Stomach (tissue), 9 donors: ENCODE results near the gene HTR6. TPM values are rescaled to one million over a fixed set of nuclear protein-coding genes. Genes with fewer than 3 reads are reported as not detected.

ENCODE experiments used
- DNase-seq, 2 donors: peaks; one replicate each; pipeline versions ENCODE4 v3.0.0 to v3.0.0-alpha.2; 2013 to 2019
- H3K27ac ChIP-seq, 5 donors: fragments of 200-600 bp in 4 of 5; sonication (generic) in 4 of 5; one replicate each; pipeline ENCODE4 v1.5.1; 2013 to 2019; ENCODE audit warnings: mild to moderate bottlenecking in 1 of 5, moderate library complexity in 1 of 5
- H3K27me3 ChIP-seq, 3 donors: fragments of 200-600 bp; sonication (generic); one replicate each; pipeline ENCODE4 v1.5.1; 2017 to 2019; ENCODE audit warnings: mixed run types in 1 of 3
- H3K36me3 ChIP-seq, 4 donors: fragments of 200-600 bp; sonication (generic); 1 replicate in 3 of 4; 2 replicates in 1 of 4; pipeline ENCODE4 v1.5.1; 2016 to 2019
- H3K4me1 ChIP-seq, 4 donors: fragments of 200-600 bp; sonication (generic); one replicate each; pipeline ENCODE4 v1.5.1; 2016 to 2019
- H3K4me3 ChIP-seq, 4 donors: fragments of 200-600 bp; sonication (generic) in 3 of 4; one replicate each; pipeline ENCODE4 v1.5.1; 2016 to 2019; ENCODE audit warnings: mild to moderate bottlenecking in 1 of 4
- H3K9me3 ChIP-seq, 4 donors: fragments of 200-600 bp; sonication (generic); one replicate each; pipeline ENCODE4 v1.5.1; 2016 to 2019
- CTCF ChIP-seq, 7 experiments: fragments of 450-650 bp in 4 of 7; fragments of 200-600 bp in 3 of 7; sonication (generic) in 3 of 7; IDR thresholded peaks; one replicate each; pipeline ENCODE4 v1.5.1; 2016 to 2019; ENCODE audit warnings: antibody characterized with exemption in 7 of 7, control low read depth in 2 of 7, mild to moderate bottlenecking in 1 of 7
- EP300 ChIP-seq: sonication (generic); formaldehyde crosslinking; IDR thresholded peaks from one replicate; pipeline ENCODE4 v1.6.1; 2017; ENCODE audit warnings: antibody characterized with exemption
- POLR2A ChIP-seq, 4 donors: fragments of 450-650 bp; IDR thresholded peaks; one replicate each; pipeline ENCODE4 v1.6.1; 2016; ENCODE audit warnings: antibody characterized with exemption in 4 of 4, control low read depth in 2 of 4, mild to moderate bottlenecking in 1 of 4, moderate library complexity in 1 of 4
- POLR2AphosphoS5 ChIP-seq, 3 donors: sonication (generic); formaldehyde crosslinking; IDR thresholded peaks; one replicate each; pipeline ENCODE4 v1.6.1; 2016; ENCODE audit warnings: antibody characterized with exemption in 3 of 3
- WGBS, 5 donors: extraction: QIAGEN DNeasy Blood & Tissue Kit in 3 of 5; methylation state at CpG; one replicate each; pipeline versions ENCODE4 v1.1.5 to v1.1.7; 2013 to 2018; 5-methylcytosine and 5-hydroxymethylcytosine counted together
- intact Hi-C: fragments of 100-400 bp; cut with DNase I; formaldehyde crosslinking; loops from one replicate; pipeline ENCODE4 v1.15.1; 2023; ENCODE audit warnings: low total_unique reads
- polyA plus RNA-seq, 3 donors: library from polyadenylated mRNA; stranded (reverse); fragments of 200-250 nt; gene quantifications; one replicate each; pipeline ENCODE4 v1.2.3, GENCODE V29; 2013
- total RNA-seq, 5 donors: library from RNA; depleted of rRNA; stranded (reverse); fragments of >200 nt; gene quantifications; one replicate each; pipeline versions ENCODE4 v1.1.0 to v1.2.3, GENCODE V29; 2014 to 2016
- donor health status: healthy with polysubstance abuse.
- donor health status: Bipolar disorder and iron deficiency.
- donor health status: healthy.

HTR6 gene
- total and polyA plus RNA-seq, 8 donors, result not detected

GRCh38 chr1:19680644-19681043 is 16.0 kb downstream of the HTR6 start:
- Histone ChIP-seq H3K4me1 (no peaks in the 10 kb centered on the region), H3K27ac (no peak overlapping the region), H3K36me3 (peaks cover 0 to 43% (median 27%) of the 10 kb centered on the region in 4 donors), H3K9me3 (no peaks in the 10 kb centered on the region), H3K4me3 (no peak overlapping the region), H3K27me3 (peaks cover 0 to 6% (median 0%) of the 10 kb centered on the region in 3 donors)
- 73 to 92% (median 82%) methylated on average over 4 to 7 of the region's 7 CpGs for WGBS, 5 donors
- no peak for DNase-seq
- intact Hi-C loops, result no loop called here
- no peak for TF ChIP-seq POLR2AphosphoS5 (IDR thresholded peaks at IDR 0.05)
- TF ChIP-seq POLR2A (IDR thresholded peaks at IDR 0.05), result no peak
- no peak for TF ChIP-seq EP300
- TF ChIP-seq CTCF (IDR thresholded peaks at IDR 0.05), result no peak

GRCh38 chr1:19682257-19682656 is 17.6 kb downstream of the HTR6 start:
- no peaks in the 10 kb centered on the region for H3K4me1 ChIP-seq
- peaks cover 0 to under 1% (median under 1%) of the 10 kb centered on the region in 4 donors for H3K9me3 ChIP-seq
- intact Hi-C loops, result no loop called here
- H3K4me3 ChIP-seq, result no peak overlapping the region
- no peaks in the 10 kb centered on the region for H3K27me3 ChIP-seq
- no peak for DNase-seq
- 85 to 98% (median 90%) methylated on average over 3 of the region's 3 CpGs for WGBS, 5 donors
- TF ChIP-seq POLR2A (IDR thresholded peaks at IDR 0.05) (no peak), EP300 (no peak), POLR2AphosphoS5 (IDR thresholded peaks at IDR 0.05) (no peak), CTCF (IDR thresholded peaks at IDR 0.05) (no peak)
- H3K36me3 ChIP-seq, result peaks cover 4 to 59% (median 39%) of the 10 kb centered on the region in 4 donors
- no peak overlapping the region for H3K27ac ChIP-seq

GRCh38 chr1:19682901-19683300 is 18.2 kb downstream of the HTR6 start:
- peaks cover 0 to 7% (median 2%) of the 10 kb centered on the region in 4 donors for H3K9me3 ChIP-seq
- H3K36me3 ChIP-seq, result peaks cover 10 to 65% (median 45%) of the 10 kb centered on the region in 4 donors
- no peaks in the 10 kb centered on the region for H3K4me1 ChIP-seq
- intact Hi-C loops, result no loop called here
- no peaks in the 10 kb centered on the region for H3K27me3 ChIP-seq
- TF ChIP-seq EP300 (no peak), POLR2A (IDR thresholded peaks at IDR 0.05) (no peak), CTCF (IDR thresholded peaks at IDR 0.05) (no peak), POLR2AphosphoS5 (IDR thresholded peaks at IDR 0.05) (no peak)
- H3K4me3 ChIP-seq, result no peak overlapping the region
- DNase-seq, result no peak
- 59 to 86% (median 78%) methylated on average over 4 to 7 of the region's 7 CpGs for WGBS, 5 donors
- H3K27ac ChIP-seq, result no peak overlapping the region

GRCh38 chr1:19683351-19683750 is 18.7 kb downstream of the HTR6 start:
- no peaks in the 10 kb centered on the region for H3K27me3 ChIP-seq
- TF ChIP-seq POLR2AphosphoS5 (IDR thresholded peaks at IDR 0.05) (no peak), EP300 (no peak), CTCF (IDR thresholded peaks at IDR 0.05) (no peak), POLR2A (IDR thresholded peaks at IDR 0.05) (no peak)
- no peak for DNase-seq
- intact Hi-C loops, result no loop called here
- peaks cover 0 to 8% (median 2%) of the 10 kb centered on the region in 4 donors for H3K9me3 ChIP-seq
- no peaks in the 10 kb centered on the region for H3K4me1 ChIP-seq
- peaks cover 15 to 70% (median 50%) of the 10 kb centered on the region in 4 donors for H3K36me3 ChIP-seq
- 90 to 96% (median 92%) methylated on average over 3 to 8 of the region's 8 CpGs for WGBS, 5 donors
- H3K4me3 ChIP-seq, result no peak overlapping the region
- no peak overlapping the region for H3K27ac ChIP-seq
